Measurements from ENCODE around the gene GNAS-AS1.

The GNAS-AS1 gene

DNA sequence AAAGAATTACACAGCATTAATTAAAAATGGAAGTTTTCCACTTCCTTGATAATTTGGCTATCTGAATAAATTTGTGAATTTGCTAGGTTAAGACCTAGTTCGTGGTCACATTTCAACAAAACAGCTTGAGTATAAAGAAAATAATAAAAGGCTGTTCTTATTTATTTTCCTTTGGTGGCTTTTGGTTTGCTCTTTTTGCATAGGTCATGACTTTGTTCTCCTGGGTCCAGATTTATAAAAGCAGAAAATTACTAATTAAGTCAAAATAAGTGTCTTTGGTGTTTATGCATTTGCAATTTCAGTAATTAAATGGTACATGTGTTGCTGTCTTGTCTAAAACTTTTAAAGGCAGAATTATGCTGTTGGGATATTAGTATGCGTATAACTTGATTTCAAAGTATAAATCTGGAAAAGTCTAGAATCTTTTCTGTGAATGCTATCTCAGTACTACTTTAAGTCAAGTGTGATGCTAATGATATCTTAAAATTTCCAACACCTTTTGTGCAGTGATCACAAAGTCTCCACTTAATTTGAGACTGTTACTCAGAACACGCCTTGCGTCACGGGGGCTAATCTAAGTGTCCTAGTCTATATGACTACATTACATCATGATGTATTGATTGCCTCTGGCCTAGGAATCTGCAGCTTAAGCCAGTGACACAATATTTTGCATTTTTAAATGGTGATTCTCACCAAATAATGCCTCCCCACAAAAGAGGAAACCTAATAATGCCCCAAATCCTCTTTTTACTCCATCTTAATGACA is 42.8 kb upstream of the GNAS-AS1 start:
- Histone ChIP-seq H3K36me3 (replicated peaks in 1 of 2; ENCODE audit: control insufficient read depth in 2 of 2, insufficient read depth in 2 of 2, low read length in 2 of 2) (peaks cover 6 to 51% of the 10 kb centered on the region in 2 donors), H3K9me3 (replicated peaks in 1 of 2; ENCODE audit: control insufficient read depth in 2 of 2, insufficient read depth in 1 of 2, low read depth in 1 of 2, low read length in 2 of 2) (no peaks in the 10 kb centered on the region), H3K18ac (ENCODE audit: low read length) (no peak overlapping the region), H3K14ac (ENCODE audit: low read length) (no peak overlapping the region), H2AFZ (ENCODE audit: low read length) (no peak overlapping the region), H3K4me1 (ENCODE audit: control insufficient read depth in 2 of 2, insufficient read depth in 1 of 2, low read depth in 1 of 2, low read length in 2 of 2) (peaks cover 24 to 28% of the 10 kb centered on the region in 2 donors), H3K4ac (ENCODE audit: low read length) (no peak overlapping the region), H2AK5ac (ENCODE audit: low read depth, low read length) (no peak overlapping the region), H2BK15ac (ENCODE audit: low read length) (no peak overlapping the region), H3K4me3 (ENCODE audit: low read length in 2 of 2) (peak overlapping the region in 1 of 2 donors; percentile 93), H2BK5ac (ENCODE audit: low read length) (no peak overlapping the region), H3K9ac (ENCODE audit: low read depth, low read length, poor library complexity) (no peak overlapping the region), H4K91ac (ENCODE audit: low read depth, low read length, poor library complexity) (no peak overlapping the region), H3K27ac (replicated peaks; ENCODE audit: low read length) (no peak overlapping the region), H4K8ac (ENCODE audit: low read depth, low read length) (no peak overlapping the region), H3K27me3 (ENCODE audit: control insufficient read depth in 3 of 3, insufficient read depth in 3 of 3, low read depth in 1 of 3, low read length in 3 of 3) (no peaks in the 10 kb centered on the region), H2BK120ac (ENCODE audit: low read depth, low read length) (no peak overlapping the region), H3K4me2 (ENCODE audit: insufficient read depth, low read length, poor library complexity, severe bottlenecking) (no peak overlapping the region), H3K79me1 (ENCODE audit: low read depth, low read length) (peaks cover 6% of the 10 kb centered on the region), H3K23ac (ENCODE audit: low read depth, low read length, poor library complexity) (no peak overlapping the region), H2BK12ac (ENCODE audit: low read length) (no peak overlapping the region)
- no CpG with 5 or more reads among the region's 5 CpGs for WGBS, 2 donors (ENCODE audit: extremely low coverage in 2 of 2, insufficient read length in 2 of 2, insufficient replicate concordance in 1 of 2)
- DNase-seq (ENCODE audit: low spot score): no peak

DNA sequence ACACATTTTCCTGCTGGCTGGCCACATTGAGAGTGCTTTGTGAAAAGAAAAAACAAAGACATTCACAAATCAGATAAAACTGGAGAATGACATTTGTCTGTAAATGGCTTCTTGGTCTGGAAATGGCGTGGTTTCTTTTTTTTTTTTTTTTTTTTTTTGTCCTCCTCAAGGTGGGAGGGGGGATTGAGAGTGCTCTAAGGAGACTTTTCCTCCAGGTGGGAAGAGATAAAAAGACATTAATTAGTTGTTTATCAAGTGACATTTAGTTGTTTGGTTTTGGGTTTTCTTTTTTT is 42.2 kb upstream of the GNAS-AS1 start:
- peaks cover 6 to 45% of the 10 kb centered on the region in 2 donors for H3K36me3 ChIP-seq (replicated peaks in 1 of 2; ENCODE audit: control insufficient read depth in 2 of 2, insufficient read depth in 2 of 2, low read length in 2 of 2)
- no peak overlapping the region for H3K9ac ChIP-seq (ENCODE audit: low read depth, low read length, poor library complexity)
- H2BK12ac ChIP-seq (ENCODE audit: low read length): no peak overlapping the region
- no peak overlapping the region for H2BK5ac ChIP-seq (ENCODE audit: low read length)
- peaks cover 22 to 30% of the 10 kb centered on the region in 2 donors for H3K4me1 ChIP-seq (ENCODE audit: control insufficient read depth in 2 of 2, insufficient read depth in 1 of 2, low read depth in 1 of 2, low read length in 2 of 2)
- H3K4me3 ChIP-seq (ENCODE audit: low read length in 2 of 2): peak overlapping the region; percentile 91 to 93
- H2AFZ ChIP-seq (ENCODE audit: low read length): no peak overlapping the region
- no peak overlapping the region for H3K27ac ChIP-seq (replicated peaks; ENCODE audit: low read length)
- no peak overlapping the region for H2BK15ac ChIP-seq (ENCODE audit: low read length)
- H3K4ac ChIP-seq (ENCODE audit: low read length): no peak overlapping the region
- no peaks in the 10 kb centered on the region for H3K9me3 ChIP-seq (replicated peaks in 1 of 2; ENCODE audit: control insufficient read depth in 2 of 2, insufficient read depth in 1 of 2, low read depth in 1 of 2, low read length in 2 of 2)
- no peaks in the 10 kb centered on the region for H3K27me3 ChIP-seq (ENCODE audit: control insufficient read depth in 3 of 3, insufficient read depth in 3 of 3, low read depth in 1 of 3, low read length in 3 of 3)
- no peak overlapping the region for H4K8ac ChIP-seq (ENCODE audit: low read depth, low read length)
- no peak overlapping the region for H3K23ac ChIP-seq (ENCODE audit: low read depth, low read length, poor library complexity)
- H2BK120ac ChIP-seq (ENCODE audit: low read depth, low read length): no peak overlapping the region
- peaks cover 8% of the 10 kb centered on the region for H3K79me1 ChIP-seq (ENCODE audit: low read depth, low read length)
- peak overlapping the region; percentile 57 for H3K4me2 ChIP-seq (ENCODE audit: insufficient read depth, low read length, poor library complexity, severe bottlenecking)
- no peak overlapping the region for H4K91ac ChIP-seq (ENCODE audit: low read depth, low read length, poor library complexity)
- H2AK5ac ChIP-seq (ENCODE audit: low read depth, low read length): no peak overlapping the region
- no peak overlapping the region for H3K18ac ChIP-seq (ENCODE audit: low read length)
- WGBS, 2 donors (ENCODE audit: extremely low coverage in 2 of 2, insufficient read length in 2 of 2, insufficient replicate concordance in 1 of 2): no CpG with 5 or more reads among the region's 1 CpG
- no peak for DNase-seq (ENCODE audit: low spot score)
- no peak overlapping the region for H3K14ac ChIP-seq (ENCODE audit: low read length)

DNA sequence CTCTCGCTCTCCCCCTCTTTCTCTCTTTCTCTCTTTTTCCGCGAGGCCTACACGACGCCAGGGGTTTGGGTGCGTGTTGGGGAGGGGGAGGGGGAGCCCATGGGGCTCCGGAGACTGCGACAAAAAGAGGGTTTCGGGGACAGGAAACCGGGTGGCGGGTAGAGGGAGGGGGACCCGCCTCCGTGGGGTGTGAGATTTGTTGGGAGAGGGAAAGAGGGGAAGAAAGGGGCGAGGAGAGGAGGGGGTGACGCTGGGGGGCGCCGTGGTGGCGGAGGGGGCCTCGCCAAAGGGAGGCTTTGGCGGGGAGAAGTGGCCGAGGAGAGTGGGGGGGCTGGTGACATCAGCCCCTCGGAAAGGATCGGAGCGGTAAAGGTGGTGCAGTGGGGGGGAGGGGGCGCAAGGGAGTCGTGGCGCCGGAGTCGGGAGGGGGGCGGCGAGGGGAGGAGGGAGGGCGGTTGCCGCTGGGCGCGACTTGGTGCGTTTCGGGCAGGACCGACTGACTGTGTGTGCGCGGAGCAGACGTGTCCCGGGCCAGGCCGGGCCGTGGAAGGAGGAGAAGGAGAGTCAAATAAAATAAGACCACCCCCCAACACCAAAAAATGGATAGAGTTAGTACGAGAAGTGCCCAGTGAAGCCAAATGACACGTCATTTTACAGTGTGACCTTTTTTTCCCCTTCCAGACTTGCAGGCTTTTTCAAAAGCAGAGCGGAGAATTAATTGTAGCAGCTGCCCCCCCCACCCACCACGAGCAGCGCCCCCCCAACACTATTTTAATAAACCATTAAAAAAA is 41.6 kb upstream of the GNAS-AS1 start:
- Histone ChIP-seq H2AFZ (ENCODE audit: low read length) (peak overlapping the region; percentile 86), H2BK15ac (ENCODE audit: low read length) (no peak overlapping the region), H3K18ac (ENCODE audit: low read length) (peak overlapping the region; percentile 93), H3K4ac (ENCODE audit: low read length) (no peak overlapping the region), H3K79me1 (ENCODE audit: low read depth, low read length) (peaks cover 8% of the 10 kb centered on the region), H3K9ac (ENCODE audit: low read depth, low read length, poor library complexity) (peak overlapping the region; percentile 80), H3K4me1 (ENCODE audit: control insufficient read depth in 2 of 2, insufficient read depth in 1 of 2, low read depth in 1 of 2, low read length in 2 of 2) (peaks cover 17 to 30% of the 10 kb centered on the region in 2 donors), H3K36me3 (replicated peaks in 1 of 2; ENCODE audit: control insufficient read depth in 2 of 2, insufficient read depth in 2 of 2, low read length in 2 of 2) (peaks cover 6 to 39% of the 10 kb centered on the region in 2 donors), H2BK12ac (ENCODE audit: low read length) (no peak overlapping the region), H3K14ac (ENCODE audit: low read length) (peak overlapping the region; percentile 31), H3K27me3 (ENCODE audit: control insufficient read depth in 3 of 3, insufficient read depth in 3 of 3, low read depth in 1 of 3, low read length in 3 of 3) (no peaks in the 10 kb centered on the region), H4K8ac (ENCODE audit: low read depth, low read length) (peak overlapping the region; percentile 43), H3K4me2 (ENCODE audit: insufficient read depth, low read length, poor library complexity, severe bottlenecking) (peak overlapping the region; percentile 57), H3K4me3 (ENCODE audit: low read length in 2 of 2) (peak overlapping the region; percentile 91 to 93), H4K91ac (ENCODE audit: low read depth, low read length, poor library complexity) (no peak overlapping the region), H3K9me3 (replicated peaks in 1 of 2; ENCODE audit: control insufficient read depth in 2 of 2, insufficient read depth in 1 of 2, low read depth in 1 of 2, low read length in 2 of 2) (no peaks in the 10 kb centered on the region), H2BK5ac (ENCODE audit: low read length) (peak overlapping the region; percentile 90), H3K27ac (replicated peaks; ENCODE audit: low read length) (peak overlapping the region; percentile 97), H3K23ac (ENCODE audit: low read depth, low read length, poor library complexity) (no peak overlapping the region), H2BK120ac (ENCODE audit: low read depth, low read length) (no peak overlapping the region), H2AK5ac (ENCODE audit: low read depth, low read length) (peak overlapping the region; percentile 60)
- peak; percentile 67 for DNase-seq (ENCODE audit: low spot score)
- WGBS, 2 donors (ENCODE audit: extremely low coverage in 2 of 2, insufficient read length in 2 of 2, insufficient replicate concordance in 1 of 2): no CpG with 5 or more reads among the region's 49 CpGs

DNA sequence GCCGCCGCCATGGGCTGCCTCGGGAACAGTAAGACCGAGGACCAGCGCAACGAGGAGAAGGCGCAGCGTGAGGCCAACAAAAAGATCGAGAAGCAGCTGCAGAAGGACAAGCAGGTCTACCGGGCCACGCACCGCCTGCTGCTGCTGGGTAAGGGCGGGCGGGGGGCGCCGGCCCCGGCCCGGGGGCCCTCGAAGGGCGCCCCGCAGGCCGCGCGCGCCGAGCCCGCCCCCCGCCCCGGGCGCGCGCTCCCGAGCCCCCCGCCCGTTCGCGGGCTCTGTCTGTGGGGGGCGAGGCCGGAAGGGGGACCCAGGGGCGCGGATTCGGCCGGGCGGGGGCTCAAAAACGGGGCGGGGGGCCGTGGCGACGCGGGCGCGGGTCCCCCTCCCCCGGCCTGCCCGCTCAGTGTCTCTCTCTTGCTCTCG is 41.0 kb upstream of the GNAS-AS1 start:
- H3K9me3 ChIP-seq (replicated peaks in 1 of 2; ENCODE audit: control insufficient read depth in 2 of 2, insufficient read depth in 1 of 2, low read depth in 1 of 2, low read length in 2 of 2): no peaks in the 10 kb centered on the region
- no peak overlapping the region for H2BK15ac ChIP-seq (ENCODE audit: low read length)
- H3K18ac ChIP-seq (ENCODE audit: low read length): peak overlapping the region; percentile 100
- H4K8ac ChIP-seq (ENCODE audit: low read depth, low read length): no peak overlapping the region
- peak overlapping the region; percentile 86 for H2AFZ ChIP-seq (ENCODE audit: low read length)
- H3K4ac ChIP-seq (ENCODE audit: low read length): no peak overlapping the region
- H3K36me3 ChIP-seq (replicated peaks in 1 of 2; ENCODE audit: control insufficient read depth in 2 of 2, insufficient read depth in 2 of 2, low read length in 2 of 2): peaks cover 4 to 33% of the 10 kb centered on the region in 2 donors
- peak; percentile 51 for DNase-seq (ENCODE audit: low spot score)
- H3K9ac ChIP-seq (ENCODE audit: low read depth, low read length, poor library complexity): peak overlapping the region; percentile 94
- H3K27ac ChIP-seq (replicated peaks; ENCODE audit: low read length): peak overlapping the region; percentile 97
- H2BK12ac ChIP-seq (ENCODE audit: low read length): no peak overlapping the region
- H3K4me1 ChIP-seq (ENCODE audit: control insufficient read depth in 2 of 2, insufficient read depth in 1 of 2, low read depth in 1 of 2, low read length in 2 of 2): peaks cover 14 to 28% of the 10 kb centered on the region in 2 donors
- H3K4me3 ChIP-seq (ENCODE audit: low read length in 2 of 2): peak overlapping the region; percentile 91 to 93
- H3K14ac ChIP-seq (ENCODE audit: low read length): peak overlapping the region; percentile 67
- WGBS, 2 donors (ENCODE audit: extremely low coverage in 2 of 2, insufficient read length in 2 of 2, insufficient replicate concordance in 1 of 2): no CpG with 5 or more reads among the region's 55 CpGs
- peak overlapping the region; percentile 90 for H2BK5ac ChIP-seq (ENCODE audit: low read length)
- H3K27me3 ChIP-seq (ENCODE audit: control insufficient read depth in 3 of 3, insufficient read depth in 3 of 3, low read depth in 1 of 3, low read length in 3 of 3): no peaks in the 10 kb centered on the region
- no peak overlapping the region for H4K91ac ChIP-seq (ENCODE audit: low read depth, low read length, poor library complexity)
- H3K23ac ChIP-seq (ENCODE audit: low read depth, low read length, poor library complexity): peak overlapping the region; percentile 96
- H3K79me1 ChIP-seq (ENCODE audit: low read depth, low read length): peaks cover 8% of the 10 kb centered on the region
- peak overlapping the region; percentile 84 for H2AK5ac ChIP-seq (ENCODE audit: low read depth, low read length)
- peak overlapping the region; percentile 31 for H3K4me2 ChIP-seq (ENCODE audit: insufficient read depth, low read length, poor library complexity, severe bottlenecking)
- H2BK120ac ChIP-seq (ENCODE audit: low read depth, low read length): no peak overlapping the region

All from neuronal stem cell (in vitro differentiated cells).